Measurements from ENCODE around the gene ABI3BP. TPM values are rescaled to one million over a fixed set of nuclear protein-coding genes. Genes with fewer than 3 reads are reported as not detected.

ABI3BP gene
- total and polyA plus RNA-seq, 10 of the 15 experiments (the other 5 are each of a cell fraction or from before 2014, with no cell fraction given): 0.03 to 0.42 (median 0.11) TPM; not detected in 4

DNA sequence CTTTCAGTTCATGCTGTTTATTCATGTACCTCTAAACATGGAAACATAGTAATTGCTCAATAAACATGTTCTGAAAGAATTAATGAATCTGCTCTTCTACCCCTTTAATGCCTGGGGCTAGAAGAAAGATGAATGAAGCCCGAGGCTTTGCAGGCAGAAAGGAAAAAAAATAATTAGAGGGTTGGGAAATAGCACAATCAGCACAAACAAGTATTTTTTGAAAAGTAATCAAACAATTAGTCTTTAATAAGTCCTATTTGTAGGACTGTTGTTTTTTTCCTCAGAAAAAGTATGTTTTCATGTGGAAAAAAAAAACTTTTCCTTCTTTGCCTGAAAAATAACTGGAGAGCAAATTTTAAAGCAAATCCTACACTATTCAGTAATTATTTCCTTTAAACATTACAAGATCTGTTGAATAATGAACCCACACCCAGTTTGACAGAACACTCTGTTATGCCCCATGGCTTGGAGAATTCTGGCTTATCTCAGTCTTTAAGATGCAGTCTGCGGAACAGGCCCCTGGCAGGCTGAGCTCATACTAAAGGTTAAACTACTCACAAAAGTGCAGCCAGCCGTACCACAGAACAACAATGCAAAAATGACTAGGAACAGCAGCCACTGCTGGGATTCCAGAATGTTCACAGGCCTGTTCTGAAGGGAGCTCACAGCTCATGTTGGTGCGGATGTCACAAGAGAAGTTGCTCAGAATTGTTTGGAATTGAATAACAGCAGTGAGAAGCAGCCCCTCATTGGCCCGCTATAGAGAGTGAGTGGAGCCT lies 79.2 kb downstream of the ABI3BP start (continued):
- TF ChIP-seq RELA (IDR thresholded peaks at IDR 0.05; ENCODE audit: borderline replicate concordance, partially characterized antibody): no peak

DNA sequence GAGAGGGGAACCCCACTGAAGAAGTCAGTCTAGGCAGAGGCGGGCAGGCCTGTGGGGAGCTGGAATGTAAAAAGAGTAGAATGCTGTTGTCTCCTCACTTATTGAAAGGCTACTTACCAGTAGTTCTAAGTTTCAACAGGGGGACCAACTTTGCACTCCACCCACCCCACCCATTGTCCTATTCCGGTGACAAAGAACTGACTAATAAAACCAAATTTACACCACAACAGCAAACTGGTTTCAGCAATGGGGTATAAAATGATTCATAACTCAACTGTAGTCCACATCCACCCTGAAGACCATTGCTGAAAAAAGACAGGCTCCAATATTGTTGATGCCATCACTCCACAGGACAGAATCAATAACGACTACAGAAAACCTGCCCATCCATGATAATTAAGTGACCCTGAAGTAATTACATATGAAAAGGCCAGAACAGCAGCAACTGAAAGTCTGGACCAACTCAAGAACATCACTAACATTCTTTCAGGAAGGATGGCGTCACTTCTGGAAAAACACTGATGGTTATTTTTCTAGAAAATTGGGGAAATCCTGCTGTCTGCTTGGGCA lies 80.2 kb downstream of the ABI3BP start:
- Histone ChIP-seq H3K36me3 (ENCODE audit: control insufficient read depth in 2 of 2, insufficient read depth in 2 of 2, low read length in 1 of 2) (no peaks in the 10 kb centered on the region), H2AFZ (ENCODE audit: control insufficient read depth, low read depth, low read length) (no peak overlapping the region)
- CTCF ChIA-PET: no interaction called here

More for the DNA sequence above, 80.2 kb downstream of the ABI3BP start:
- no peaks in the 10 kb centered on the region; a peak in 2 of 4 replicates for H3K27me3 ChIP-seq (replicated peaks in 1 of 2; ENCODE audit: control insufficient read depth in 2 of 2, insufficient read depth in 2 of 2, low read length in 1 of 2)
- ChIA-PET POLR2A (no interaction called here), RAD21 (ENCODE audit: unreplicated experiment) (no interaction called here), SMC1A (ENCODE audit: uncharacterized antibody, unreplicated experiment) (interaction anchor here (1.5 kb wide), 1 partner anchor 10 kb away, joined by 3 read pairs; no protein-coding TSS in a partner anchor)
- H3K27ac ChIP-seq (ENCODE audit: control insufficient read depth, insufficient read depth): no peak overlapping the region
- no peaks in the 10 kb centered on the region; the same call in 1 of the 2 replicates for H4K20me1 ChIP-seq (ENCODE audit: control insufficient read depth, insufficient read depth)
- no peaks in the 10 kb centered on the region for H3K79me2 ChIP-seq (ENCODE audit: control insufficient read depth, insufficient read depth, low read length)
- no peak for FAIRE-seq
- DNase-seq (ENCODE audit: low read depth, low spot score): no peak
- no peaks in the 10 kb centered on the region for H3K9me3 ChIP-seq (replicated peaks; ENCODE audit: control insufficient read depth, insufficient read depth, low read length)
- no peak overlapping the region for H3K4me2 ChIP-seq (ENCODE audit: control insufficient read depth, insufficient read depth)
- in situ Hi-C loops (cut with MboI): no loop called here
- no peak overlapping the region for H3K9ac ChIP-seq (ENCODE audit: control insufficient read depth, insufficient read depth, low read length)
- WGBS (ENCODE audit: insufficient coverage, insufficient replicate concordance, low lambda C conversion rate, missing lambda C conversion rate): 30% methylated on average over 4 of the region's 4 CpGs
- no peaks in the 10 kb centered on the region for H3K4me1 ChIP-seq (ENCODE audit: control insufficient read depth, insufficient read depth, low read length)
- no peak overlapping the region for H3K4me3 ChIP-seq
- ATAC-seq: no peak
- intact Hi-C loops (cut with micrococcal nuclease; ENCODE audit: unreplicated experiment): no loop called here
- BruUV-seq (replicated peaks): no TSS peak
- TF ChIP-seq STAT3 (IDR thresholded peaks at IDR 0.05; ENCODE audit: low read depth, low read length): no peak
- no peak for TF ChIP-seq IKZF2 (IDR thresholded peaks at IDR 0.05)
- no peak for TF ChIP-seq RAD21 (IDR thresholded peaks at IDR 0.05; ENCODE audit: insufficient read depth, low read depth, low read length)
- no peak for TF ChIP-seq HDAC6 (IDR thresholded peaks at IDR 0.05; ENCODE audit: unreplicated experiment)
- TF ChIP-seq CBX5 (IDR thresholded peaks at IDR 0.05; ENCODE audit: low read depth): no peak
- TF ChIP-seq MEF2B (IDR thresholded peaks at IDR 0.05; ENCODE audit: partially characterized antibody, poor library complexity, severe bottlenecking): no peak
- TF ChIP-seq, protein P1, sequence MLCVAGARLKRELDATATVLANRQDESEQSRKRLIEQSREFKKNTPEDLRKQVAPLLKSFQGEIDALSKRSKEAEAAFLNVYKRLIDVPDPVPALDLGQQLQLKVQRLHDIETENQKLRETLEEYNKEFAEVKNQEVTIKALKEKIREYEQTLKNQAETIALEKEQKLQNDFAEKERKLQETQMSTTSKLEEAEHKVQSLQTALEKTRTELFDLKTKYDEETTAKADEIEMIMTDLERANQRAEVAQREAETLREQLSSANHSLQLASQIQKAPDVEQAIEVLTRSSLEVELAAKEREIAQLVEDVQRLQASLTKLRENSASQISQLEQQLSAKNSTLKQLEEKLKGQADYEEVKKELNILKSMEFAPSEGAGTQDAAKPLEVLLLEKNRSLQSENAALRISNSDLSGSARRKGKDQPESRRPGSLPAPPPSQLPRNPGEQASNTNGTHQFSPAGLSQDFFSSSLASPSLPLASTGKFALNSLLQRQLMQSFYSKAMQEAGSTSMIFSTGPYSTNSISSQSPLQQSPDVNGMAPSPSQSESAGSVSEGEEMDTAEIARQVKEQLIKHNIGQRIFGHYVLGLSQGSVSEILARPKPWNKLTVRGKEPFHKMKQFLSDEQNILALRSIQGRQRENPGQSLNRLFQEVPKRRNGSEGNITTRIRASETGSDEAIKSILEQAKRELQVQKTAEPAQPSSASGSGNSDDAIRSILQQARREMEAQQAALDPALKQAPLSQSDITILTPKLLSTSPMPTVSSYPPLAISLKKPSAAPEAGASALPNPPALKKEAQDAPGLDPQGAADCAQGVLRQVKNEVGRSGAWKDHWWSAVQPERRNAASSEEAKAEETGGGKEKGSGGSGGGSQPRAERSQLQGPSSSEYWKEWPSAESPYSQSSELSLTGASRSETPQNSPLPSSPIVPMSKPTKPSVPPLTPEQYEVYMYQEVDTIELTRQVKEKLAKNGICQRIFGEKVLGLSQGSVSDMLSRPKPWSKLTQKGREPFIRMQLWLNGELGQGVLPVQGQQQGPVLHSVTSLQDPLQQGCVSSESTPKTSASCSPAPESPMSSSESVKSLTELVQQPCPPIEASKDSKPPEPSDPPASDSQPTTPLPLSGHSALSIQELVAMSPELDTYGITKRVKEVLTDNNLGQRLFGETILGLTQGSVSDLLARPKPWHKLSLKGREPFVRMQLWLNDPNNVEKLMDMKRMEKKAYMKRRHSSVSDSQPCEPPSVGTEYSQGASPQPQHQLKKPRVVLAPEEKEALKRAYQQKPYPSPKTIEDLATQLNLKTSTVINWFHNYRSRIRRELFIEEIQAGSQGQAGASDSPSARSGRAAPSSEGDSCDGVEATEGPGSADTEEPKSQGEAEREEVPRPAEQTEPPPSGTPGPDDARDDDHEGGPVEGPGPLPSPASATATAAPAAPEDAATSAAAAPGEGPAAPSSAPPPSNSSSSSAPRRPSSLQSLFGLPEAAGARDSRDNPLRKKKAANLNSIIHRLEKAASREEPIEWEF (IDR thresholded peaks at IDR 0.05; ENCODE audit: insufficient replicate concordance, low read depth, low read length): no peak
- TF ChIP-seq CEBPB (IDR thresholded peaks at IDR 0.05; ENCODE audit: borderline replicate concordance in 1 of 2, low read depth in 2 of 2, low read length in 2 of 2): no peak
- no peak for TF ChIP-seq NBN (IDR thresholded peaks at IDR 0.05)
- TF ChIP-seq ZNF24 (IDR thresholded peaks at IDR 0.05): no peak
- TF ChIP-seq SMC3 (IDR thresholded peaks at IDR 0.05; ENCODE audit: borderline replicate concordance, low read length): no peak
- no peak for TF ChIP-seq ZNF207 (IDR thresholded peaks at IDR 0.05; ENCODE audit: borderline replicate concordance)
- TF ChIP-seq RCOR1 (conservative IDR thresholded peaks at IDR 0.05; ENCODE audit: low read depth, low read length): no peak
